GM12892 (cell line): ENCODE results near the gene CCDC97. TPM values are rescaled to one million over a fixed set of nuclear protein-coding genes. Genes with fewer than 3 reads are reported as not detected.
A peak's percentile ranks its signal among the peaks of the same experiment; 100 is the strongest.

Source experiments
- DNase-seq: peaks from one replicate; pipeline ENCODE4 v3.0.0; 2011; ENCODE audit not compliant: insufficient read length
- FAIRE-seq: peaks from 2 replicates; lab custom pipeline; 2011; peaks lifted over from hg19 to GRCh38; lab: Jason Lieb, UNC
- POLR2A ChIP-seq: IDR thresholded peaks from 2 replicates; pipeline ENCODE4 v1.6.1; 2011; ENCODE audit warnings: low read depth, low read length, control low read depth
- POLR2AphosphoS5 ChIP-seq: IDR thresholded peaks from 2 replicates; pipeline ENCODE4 v1.6.1; 2011; ENCODE audit warnings: low read depth, low read length, control low read depth
- TAF1 ChIP-seq: IDR thresholded peaks from 2 replicates; pipeline ENCODE4 v1.6.1; 2011; ENCODE audit warnings: low read depth, mild to moderate bottlenecking, control low read depth, low read length, borderline replicate concordance
- polyA plus RNA-seq: library from polyadenylated mRNA; unstranded; fragments of >200 nt; gene quantifications from one replicate; pipeline ENCODE4 v1.2.1, GENCODE V29; 2012; ENCODE audit warnings: missing spikeins, inconsistent platforms; ENCODE audit not compliant: missing spikeins

The CCDC97 gene
- polyA plus RNA-seq = 12.6 TPM

- peak; percentile 91 for DNase-seq
- TF ChIP-seq POLR2AphosphoS5 (peak; percentile 88), TAF1 (peak; percentile 87), POLR2A (peak; percentile 88)
- FAIRE-seq = peak; percentile 89
Measured at GRCh38 chr19:41310033-41310831, at the start of gene CCDC97. Gene CCDC97 (plus strand): TSS chr19:41310172. CDS start chr19:41310311, 139 bp downstream.

GRCh38 chr19:41261474-41262190 lies 48.3 kb upstream of the CCDC97 start:
- DNase-seq = no peak
- no peak for FAIRE-seq
- no peak for TF ChIP-seq POLR2A
- TF ChIP-seq POLR2AphosphoS5 = no peak
- no peak for TF ChIP-seq TAF1

- TF ChIP-seq POLR2AphosphoS5 (peak; percentile 79), POLR2A (peak; percentile 84), TAF1 (peak; percentile 70)
- FAIRE-seq (peak; percentile 88), DNase-seq (peak; percentile 32)
Measured at GRCh38 chr19:41263042-41263849, 46.7 kb upstream of the CCDC97 start.

GRCh38 chr19:41263850-41264580 lies 46.0 kb upstream of the CCDC97 start, which contains the start of gene HNRNPUL1:
Gene HNRNPUL1 (plus strand): TSS chr19:41264372. CDS start chr19:41264504, 132 bp downstream.
- FAIRE-seq (peak; percentile 97), DNase-seq (peak; percentile 96)
- TF ChIP-seq POLR2A (no peak), TAF1 (no peak; the same call in 1 of the 2 replicates), POLR2AphosphoS5 (no peak)

GRCh38 chr19:41264581-41265394 lies 45.2 kb upstream of the CCDC97 start:
- DNase-seq = peak; percentile 54
- FAIRE-seq = peak; percentile 46
- peak; percentile 47 for TF ChIP-seq POLR2A
- peak; percentile 63; the same call in 1 of the 2 replicates for TF ChIP-seq POLR2AphosphoS5
- TF ChIP-seq TAF1 = peak; percentile 46; the same call in 1 of the 2 replicates

- DNase-seq (no peak), FAIRE-seq (no peak)
- TF ChIP-seq POLR2AphosphoS5 = no peak
- TF ChIP-seq TAF1 = no peak
- no peak for TF ChIP-seq POLR2A
Measured at GRCh38 chr19:41265395-41266153, 44.4 kb upstream of the CCDC97 start.

- TF ChIP-seq POLR2AphosphoS5 (no peak), TAF1 (no peak), POLR2A (no peak)
- FAIRE-seq = no peak
- no peak for DNase-seq
Measured at GRCh38 chr19:41269055-41269454, 40.9 kb upstream of the CCDC97 start.

- TF ChIP-seq POLR2AphosphoS5 (no peak), POLR2A (no peak), TAF1 (no peak)
- DNase-seq (no peak), FAIRE-seq (no peak)
Measured at GRCh38 chr19:41269571-41269970, 40.4 kb upstream of the CCDC97 start.

- DNase-seq (no peak), FAIRE-seq (no peak)
- no peak for TF ChIP-seq TAF1
Measured at GRCh38 chr19:41273076-41273475, 36.9 kb upstream of the CCDC97 start.
